Hepatocyte (in vitro differentiated cells): ENCODE measurements around the gene KCNQ5.

ENCODE experiments used
- CTCF ChIP-seq: fragments of 200-600 bp; sonication (generic); IDR thresholded peaks from 2 replicates; pipeline ENCODE4 v1.5.1; 2016; ENCODE audit warnings: antibody characterized with exemption, mild to moderate bottlenecking; ENCODE audit not compliant: poor library complexity
- EZH2 ChIP-seq: fragments of 200-600 bp; sonication (generic); IDR thresholded peaks from 2 replicates; pipeline ENCODE4 v1.6.1; 2016; ENCODE audit warnings: antibody characterized with exemption, mild to moderate bottlenecking, borderline replicate concordance
- EZH2phosphoT487 ChIP-seq: fragments of 200-600 bp; sonication (generic); IDR thresholded peaks from one replicate; pipeline ENCODE4 v1.6.1; 2018; ENCODE audit warnings: antibody characterized with exemption, mild to moderate bottlenecking, low read depth, moderate library complexity; ENCODE audit not compliant: unreplicated experiment, severe bottlenecking

GRCh38 chr6:72876256-72876655 is 254.4 kb downstream of the KCNQ5 start:
- TF ChIP-seq CTCF (no peak), EZH2 (no peak), EZH2phosphoT487 (no peak)
